ENCODE measurements around the gene HOXA7.

- TF ChIP-seq CTCF (IDR thresholded peaks at IDR 0.05; ENCODE audit: borderline replicate concordance, extremely low read depth, low read length, poor library complexity, severe bottlenecking) = no peak
- TF ChIP-seq EZH2 (IDR thresholded peaks at IDR 0.05; ENCODE audit: borderline replicate concordance, low read depth, low read length, severe bottlenecking) = no peak
Measured at GRCh38 chr7:27115221-27116026, 41.1 kb downstream of the HOXA7 start.
